ENCODE measurements around the gene TBC1D22A.
"Not testable (repeated sequence)": the region's sequence is repeated elsewhere in the genome, so short reads cannot be mapped to it uniquely, and the experiment has no call there.

TBC1D22A gene

DNA sequence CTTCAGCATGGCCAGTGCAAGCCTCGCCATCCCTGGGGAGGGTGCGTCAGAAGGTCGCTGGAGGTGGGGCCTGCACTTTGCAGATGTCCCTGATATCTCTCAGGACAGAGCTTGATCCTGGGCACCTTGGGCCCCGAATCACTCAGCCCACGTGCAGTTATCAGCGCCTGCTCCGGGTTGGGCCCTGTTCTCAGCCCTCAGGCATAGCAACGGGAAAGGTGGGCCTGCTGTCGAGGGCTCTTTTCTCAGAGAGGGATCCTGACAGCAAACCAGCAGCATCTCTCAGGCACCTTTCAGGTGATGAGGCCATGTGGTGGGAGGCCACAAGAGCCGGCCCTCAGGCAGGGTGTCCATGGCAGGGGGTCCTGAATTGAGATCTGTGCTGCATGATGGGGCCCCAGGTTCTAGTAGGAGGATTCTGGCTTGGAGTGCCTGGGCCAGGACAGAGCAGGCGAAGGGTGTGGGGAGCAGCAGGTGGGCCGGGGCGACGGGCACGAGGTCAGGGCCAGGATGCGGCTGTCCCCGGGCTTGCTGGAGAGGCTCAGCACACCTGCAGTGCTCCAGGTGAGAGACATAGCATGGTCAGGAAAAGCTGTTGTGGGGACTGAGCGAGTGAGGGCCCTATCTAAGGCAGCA, 280.5 kb downstream of the TBC1D22A start:
- no peak for DNase-seq (ENCODE audit: low read depth in 3 of 3, low spot score in 1 of 3)

DNA sequence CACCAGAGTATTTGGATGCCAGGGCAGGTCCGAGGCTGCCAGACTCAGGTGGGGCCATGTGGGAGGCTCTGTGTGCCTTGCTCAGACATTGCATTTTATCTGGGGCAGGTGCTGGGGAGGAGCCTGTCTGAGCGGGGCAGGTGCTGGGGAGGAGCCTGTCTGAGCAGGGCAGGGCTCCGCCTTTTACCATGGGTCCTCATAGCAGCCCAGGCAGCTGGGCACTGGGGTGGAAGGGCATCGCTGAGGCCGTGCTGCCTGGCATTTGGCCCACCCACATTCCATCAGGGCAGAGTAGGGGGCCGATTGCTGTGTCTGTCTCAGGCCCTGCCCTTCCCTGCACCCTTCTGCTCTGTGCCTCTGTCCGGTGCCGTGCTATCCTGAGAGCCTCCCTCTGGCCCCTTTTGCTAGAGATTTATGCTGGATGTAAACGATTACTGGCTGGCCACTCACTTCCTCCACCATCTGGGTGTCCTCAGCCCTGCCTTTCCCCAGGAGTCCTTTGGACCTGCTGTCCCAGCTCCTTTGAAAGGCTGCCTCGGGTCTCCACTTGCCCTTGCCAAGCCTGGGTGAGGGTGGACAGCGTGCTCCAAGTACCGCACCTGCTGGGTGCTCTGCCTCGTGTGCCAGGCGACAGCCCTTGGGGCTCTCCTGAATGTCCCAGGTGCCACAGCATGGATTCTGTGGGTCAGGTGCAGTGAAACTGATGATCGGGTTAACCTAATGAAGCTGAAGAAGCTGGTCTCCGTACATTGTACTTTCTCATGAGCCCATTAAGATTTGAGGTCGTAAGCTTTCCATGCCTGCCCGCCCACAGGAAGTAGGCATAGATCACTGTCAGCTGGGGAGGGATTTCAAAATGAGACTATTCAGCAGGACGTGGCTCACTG, 281.6 kb downstream of the TBC1D22A start:
- DNase-seq (ENCODE audit: low read depth in 3 of 3, low spot score in 1 of 3) = no peak

DNA sequence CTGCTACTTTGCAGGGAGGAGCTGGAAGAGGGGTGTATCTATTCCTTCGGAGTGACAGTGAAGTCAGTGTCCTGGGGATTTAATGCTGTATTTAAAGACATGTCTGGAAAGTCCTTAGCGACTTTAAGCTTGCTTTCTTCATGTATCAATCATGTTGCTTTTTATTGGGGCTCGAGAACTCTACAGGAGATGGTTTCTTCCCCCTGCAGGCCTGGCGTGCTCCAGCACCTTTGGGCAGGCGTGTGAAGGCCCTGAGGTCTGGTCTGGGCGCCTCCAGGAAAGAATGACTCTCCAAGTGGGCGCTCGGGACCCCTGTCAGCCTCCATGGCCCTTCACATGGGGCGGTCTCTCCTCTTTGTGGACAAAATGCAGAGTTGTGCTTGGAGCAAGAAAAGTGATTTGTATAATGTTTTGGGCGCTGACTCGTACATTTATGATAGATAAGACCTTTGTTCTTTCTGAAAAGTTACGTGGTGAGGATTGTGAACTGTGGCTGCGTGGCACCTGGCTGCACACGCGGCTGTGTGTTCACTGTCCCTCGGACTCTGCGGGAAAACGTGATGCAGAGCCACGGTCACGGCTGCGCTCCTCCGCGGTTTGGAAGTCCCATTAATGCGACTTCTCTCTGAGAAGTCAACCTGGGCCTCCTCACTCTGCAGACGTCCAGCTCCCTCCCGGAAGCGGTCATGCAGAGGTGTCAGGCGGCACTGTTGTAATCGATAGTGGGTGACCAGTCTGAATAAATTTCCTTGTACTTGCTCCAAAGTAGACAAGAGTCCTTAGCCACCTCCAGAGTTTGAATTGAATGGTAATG, 282.5 kb downstream of the TBC1D22A start:
- no peak for DNase-seq (ENCODE audit: low read depth in 3 of 3, low spot score in 1 of 3)

DNA sequence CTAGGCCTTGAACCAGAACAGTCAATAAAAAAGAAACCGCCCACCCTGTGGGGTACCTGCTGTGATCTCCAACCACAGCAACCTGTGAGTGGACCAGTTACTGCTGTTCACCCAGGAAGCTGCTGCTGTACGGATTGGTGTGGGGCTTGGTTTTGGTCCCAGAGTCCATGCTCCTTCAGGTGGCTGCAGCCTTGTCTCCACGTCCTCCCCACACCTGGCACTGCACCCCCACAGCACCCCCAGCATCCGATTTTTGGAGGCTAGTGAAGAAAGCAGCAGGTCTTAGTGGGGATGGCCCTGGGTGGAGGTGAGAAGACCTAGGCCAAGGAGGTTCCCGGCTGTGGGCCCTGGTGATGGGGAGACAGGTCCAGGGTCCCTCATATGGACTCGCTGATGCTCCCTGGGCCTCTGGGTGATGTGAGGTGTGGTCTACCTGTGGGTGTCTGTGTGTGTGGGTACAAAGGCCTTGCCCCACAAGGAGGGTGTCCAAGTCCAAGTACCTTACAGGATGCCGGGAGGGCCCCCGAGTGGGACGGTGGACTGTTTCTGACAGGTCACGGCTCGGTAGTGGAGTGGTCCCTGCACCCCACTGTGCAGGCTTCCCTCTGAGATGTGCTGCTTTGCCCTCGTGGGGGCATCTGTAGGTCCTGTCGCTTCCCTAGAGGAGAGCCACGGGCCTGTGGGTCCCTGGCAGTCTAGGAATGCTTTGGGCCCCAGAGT, 283.4 kb downstream of the TBC1D22A start:
- no peak for DNase-seq (ENCODE audit: low read depth in 3 of 3, low spot score in 1 of 3)

DNA sequence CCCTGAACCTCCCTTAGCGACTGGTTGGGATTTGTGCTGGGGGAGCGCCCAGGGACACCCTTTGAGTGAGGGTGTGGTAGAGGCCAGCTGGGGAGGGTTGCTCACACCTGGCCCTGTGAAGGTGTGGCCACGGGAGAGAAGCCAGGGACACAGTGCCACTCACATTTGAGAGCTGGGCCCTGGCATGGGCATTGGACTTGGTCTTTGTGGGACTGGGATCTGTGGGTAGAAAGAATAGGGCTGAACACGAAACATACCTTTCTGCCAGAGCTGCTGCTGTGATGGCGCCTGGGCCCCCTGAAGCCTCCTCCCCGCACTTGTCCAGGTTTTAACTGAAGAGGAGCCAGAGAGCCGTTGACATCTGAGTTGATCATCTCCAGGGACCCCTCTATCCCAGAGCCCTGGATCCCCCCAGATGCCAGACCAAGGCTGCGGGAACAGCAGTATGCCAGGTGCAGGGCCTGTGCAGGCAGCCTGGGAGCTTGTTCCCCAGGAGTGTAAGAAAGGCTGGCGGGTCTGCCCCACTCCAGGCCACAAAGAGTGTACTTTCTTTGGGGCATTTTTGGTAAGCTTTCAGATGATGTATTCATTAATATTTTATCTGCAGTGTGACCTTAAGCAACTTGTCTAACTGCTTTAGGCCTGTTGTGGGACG, 284.1 kb downstream of the TBC1D22A start:
- no peak for DNase-seq (ENCODE audit: low read depth in 3 of 3, low spot score in 1 of 3)

DNA sequence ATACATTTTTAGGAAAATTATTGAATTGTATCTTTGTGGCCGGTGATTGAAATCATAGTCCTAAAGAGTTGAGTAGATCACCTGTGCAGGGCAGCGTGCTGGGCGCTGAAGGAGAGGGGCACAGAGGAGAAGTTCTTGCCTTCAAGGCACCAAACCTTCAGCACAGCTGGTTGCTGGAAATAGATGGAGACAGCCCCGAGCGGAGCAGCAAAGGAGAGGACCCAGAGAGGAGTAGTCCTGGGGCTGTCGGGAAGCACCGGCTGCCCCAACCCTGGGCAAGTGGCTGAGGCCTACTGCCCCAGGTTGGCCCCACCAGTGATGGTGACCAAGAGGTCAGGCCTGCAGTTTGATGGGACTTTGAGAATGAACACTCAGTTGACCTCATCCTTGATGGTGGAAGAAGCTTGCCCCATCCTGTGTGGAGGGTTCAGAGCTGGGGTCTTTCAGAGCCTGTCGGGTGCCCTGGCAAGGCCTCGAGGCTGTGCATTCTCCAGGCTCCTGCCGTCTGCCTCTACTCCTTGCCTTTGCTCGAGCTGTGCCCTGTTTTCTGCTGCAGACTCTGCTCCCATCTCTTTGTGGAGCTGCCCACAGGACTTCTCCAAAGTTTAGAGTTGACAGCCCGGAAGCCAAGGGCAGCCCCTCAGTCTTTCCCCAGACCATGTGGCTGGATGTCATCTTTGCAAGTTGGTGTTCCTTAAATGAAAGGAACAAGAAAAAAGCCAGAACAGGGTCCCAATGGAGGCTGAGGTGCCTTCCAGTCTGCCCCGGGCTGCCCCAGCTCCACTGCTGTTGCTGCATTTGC, 285.1 kb downstream of the TBC1D22A start:
- no peak for DNase-seq (ENCODE audit: low read depth in 3 of 3, low spot score in 1 of 3)

DNA sequence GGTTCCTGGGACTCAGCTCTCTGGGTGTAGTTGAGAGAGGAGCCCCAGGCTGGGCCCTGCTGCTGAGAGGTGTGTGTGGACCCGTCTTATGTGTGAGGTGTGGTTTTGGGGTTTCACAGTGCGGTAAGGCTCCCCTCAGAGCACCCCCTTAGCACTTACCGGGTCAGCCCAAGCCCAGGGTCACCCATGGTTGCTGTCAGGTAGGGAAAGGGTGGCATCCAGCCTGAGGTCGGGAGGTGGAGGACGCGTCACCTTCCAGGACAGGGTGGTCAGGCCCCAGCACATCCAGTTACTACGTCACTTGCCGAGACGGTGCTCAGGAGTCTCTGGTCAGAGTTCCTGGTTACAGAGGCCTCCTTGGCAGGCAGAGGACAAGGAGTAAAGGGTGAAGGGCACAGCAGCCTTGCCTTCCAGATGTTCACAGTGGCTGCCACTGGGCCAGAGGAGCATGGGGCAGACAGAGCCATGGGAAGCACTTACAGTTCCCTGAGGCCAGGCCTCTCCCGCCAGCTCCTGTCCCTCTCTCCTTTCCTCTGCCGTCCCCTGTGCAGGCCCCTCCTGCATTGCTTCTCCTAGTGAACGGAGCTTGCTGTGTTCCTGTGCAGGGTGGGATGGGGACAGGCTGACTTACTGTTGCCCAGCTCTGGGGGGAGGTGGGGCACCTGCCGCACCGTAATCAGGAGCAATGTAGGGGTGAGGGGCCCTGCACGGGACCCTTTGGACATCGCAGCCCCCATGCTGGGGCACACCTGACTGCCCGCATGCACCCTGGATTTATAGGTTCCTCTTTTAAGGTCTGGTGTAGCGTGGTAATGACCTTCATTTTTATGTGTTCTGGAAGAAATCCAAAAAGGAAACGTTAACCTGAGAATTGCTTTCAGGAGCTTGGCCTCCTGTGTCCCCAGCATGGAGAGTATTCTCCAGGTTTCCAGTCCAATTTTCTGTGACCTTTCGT, 285.9 kb downstream of the TBC1D22A start:
- no peak for DNase-seq (ENCODE audit: low read depth in 3 of 3, low spot score in 1 of 3)

DNA sequence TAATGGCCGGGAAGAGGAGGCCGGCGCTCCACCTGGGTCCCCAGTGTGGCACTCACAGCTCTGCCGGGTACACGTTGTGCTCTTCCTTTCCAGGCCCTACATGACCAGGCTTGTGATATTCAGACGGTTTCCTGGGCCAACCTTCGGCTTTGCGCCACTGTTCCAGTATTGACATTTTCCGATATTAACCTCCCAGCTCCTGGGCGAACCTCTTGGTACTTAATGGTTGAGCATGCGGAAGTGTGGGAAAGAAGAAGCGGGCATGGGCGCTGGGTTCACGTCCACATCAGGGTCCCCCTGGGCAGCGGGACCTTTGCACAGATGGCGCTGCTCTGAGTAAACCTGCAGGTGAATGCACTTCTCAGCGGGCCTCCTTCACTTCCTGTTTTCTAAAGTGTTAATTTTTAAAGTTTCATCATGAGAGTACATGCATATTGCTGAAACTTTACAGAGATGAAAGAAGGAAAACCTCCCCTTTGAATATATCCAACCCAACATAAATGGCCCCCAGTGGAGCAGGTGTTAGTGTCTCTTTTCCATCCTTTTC, 286.7 kb downstream of the TBC1D22A start:
- no peak for DNase-seq (ENCODE audit: low read depth in 3 of 3, low spot score in 1 of 3)

DNA sequence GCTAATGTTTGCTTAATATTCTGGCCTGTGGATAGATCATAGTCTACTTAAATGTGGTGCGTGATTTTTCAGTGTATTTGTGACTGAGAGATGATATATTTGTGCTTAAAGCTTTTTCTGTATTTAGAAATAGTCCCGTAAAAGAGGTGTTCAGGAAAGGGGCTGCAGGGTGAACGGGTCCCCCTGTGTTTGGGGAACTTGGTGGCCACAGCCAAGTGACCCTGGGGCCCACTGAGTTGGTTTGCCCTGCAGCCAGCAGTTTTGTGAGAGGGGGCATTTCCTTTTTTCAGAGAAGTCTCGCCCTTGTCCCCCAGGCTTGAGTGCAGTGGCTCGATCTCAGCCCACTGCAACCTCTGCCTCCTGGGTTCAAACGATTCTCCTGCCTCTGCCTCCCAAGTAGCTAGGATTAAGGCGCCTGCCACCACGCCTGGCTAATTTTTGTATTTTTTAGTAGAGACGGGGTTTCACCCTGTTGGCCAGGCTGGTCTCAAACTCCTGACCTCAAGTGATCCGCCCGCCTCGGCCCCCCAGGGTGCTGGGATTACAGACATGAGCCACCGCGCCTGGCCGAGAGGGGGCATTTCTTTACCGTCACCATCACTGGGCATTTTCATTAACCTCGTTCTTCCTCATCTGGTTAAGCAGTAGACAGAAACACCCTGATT, 287.4 kb downstream of the TBC1D22A start:
- not testable (repeated sequence) for DNase-seq (ENCODE audit: low read depth in 3 of 3, low spot score in 1 of 3)

DNA sequence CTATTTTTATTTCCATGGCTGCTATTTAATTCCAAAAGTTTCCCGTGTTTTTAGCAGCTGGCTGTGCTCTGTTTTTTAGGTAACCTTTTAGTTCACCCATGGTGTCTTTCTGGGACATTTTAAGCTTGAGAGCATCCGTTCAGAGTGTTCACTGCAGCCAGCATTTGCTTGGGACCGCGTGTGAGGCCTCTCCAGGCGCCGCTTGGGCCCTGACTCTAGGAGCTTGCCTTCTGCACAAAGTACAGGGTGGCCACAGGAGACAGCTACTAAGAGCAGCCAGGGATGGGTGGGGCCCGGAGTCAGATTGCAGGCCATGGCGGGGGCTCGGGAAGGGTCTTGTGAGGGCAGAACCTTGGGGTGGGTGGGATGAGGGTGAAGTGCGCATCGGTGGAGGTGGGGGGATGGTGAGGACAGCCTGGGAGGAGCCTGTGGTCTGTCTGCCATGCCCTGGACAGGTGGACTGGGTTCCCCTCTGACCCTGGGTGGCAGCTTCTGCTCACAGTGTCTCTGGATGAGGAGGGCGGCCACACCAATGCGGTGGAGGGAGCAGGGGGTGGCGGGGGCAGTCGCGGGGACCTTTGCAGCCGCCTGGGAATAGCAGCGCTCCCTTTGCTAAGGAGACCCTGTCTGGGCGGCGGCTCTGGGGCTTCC, 288.1 kb downstream of the TBC1D22A start:
- no peak for DNase-seq (ENCODE audit: low read depth in 3 of 3, low spot score in 1 of 3)

DNA sequence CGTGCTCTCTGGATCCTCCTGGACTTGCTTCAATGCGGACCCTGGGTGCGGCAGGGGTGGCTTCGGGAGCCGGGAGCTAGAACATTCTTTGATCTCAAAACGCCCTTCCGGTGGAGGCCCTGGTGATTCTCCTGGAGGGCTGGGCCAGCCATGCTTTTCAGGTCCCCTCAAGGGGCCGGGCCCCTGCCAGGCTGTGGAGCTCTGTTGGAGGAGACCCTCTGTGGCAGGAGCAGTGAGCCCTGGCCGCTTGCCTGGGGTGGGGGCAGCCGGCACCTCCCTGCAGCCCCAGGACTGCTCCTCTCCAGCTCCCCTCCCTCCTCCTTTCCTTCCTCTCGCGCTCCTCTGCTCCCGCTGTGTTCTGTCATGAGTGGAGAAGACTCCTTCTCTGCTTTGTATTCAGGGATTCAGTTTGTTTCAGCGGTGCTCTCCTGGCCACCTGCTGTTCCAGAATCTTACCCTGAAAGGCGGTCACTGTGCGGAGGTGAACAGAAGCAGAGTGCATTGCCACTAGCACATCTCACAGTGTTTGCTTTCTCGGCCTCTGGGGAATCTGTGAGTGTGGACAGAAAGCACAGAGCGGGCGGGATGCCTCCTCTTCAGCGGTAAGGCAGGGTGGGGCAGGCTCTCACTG, 289.1 kb downstream of the TBC1D22A start:
- no peak for DNase-seq (ENCODE audit: low read depth in 3 of 3, low spot score in 1 of 3)

DNA sequence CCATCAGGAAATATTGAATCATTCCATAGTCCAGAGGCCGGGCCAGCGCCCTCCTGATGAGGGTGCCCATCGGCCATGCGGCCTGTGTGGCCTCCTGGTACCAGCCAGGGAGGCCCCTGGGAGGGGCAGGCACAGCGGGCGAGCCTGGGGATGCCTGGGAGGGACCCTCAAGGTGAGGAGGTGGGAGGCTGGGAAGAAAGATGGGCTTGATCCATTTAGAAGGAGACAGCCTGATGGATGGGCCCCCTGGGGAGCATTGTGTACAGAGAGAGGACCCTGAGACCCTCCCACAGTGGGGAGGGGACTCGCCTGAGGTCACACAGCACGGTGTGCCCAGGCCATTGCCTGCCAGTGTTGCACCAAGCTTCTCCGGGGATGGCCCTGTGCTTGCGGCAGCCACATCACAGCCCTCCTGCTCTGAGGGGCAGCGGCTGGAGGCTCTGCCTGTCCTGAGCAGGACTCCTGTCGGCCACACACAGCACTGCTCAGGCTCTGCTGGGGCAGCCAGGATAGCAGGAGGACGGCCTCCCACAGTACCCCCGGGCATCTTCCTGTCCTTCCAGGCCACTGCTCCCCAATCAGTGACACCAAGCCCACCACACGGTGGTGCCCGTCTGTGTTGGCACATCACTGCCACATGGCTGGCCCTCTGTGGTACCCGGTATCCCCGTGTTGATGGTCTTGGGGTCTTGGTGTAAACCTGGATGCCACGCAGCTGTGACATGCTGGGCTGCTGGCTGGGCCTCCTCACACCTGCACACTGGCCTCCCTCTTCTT, 290.0 kb downstream of the TBC1D22A start:
- DNase-seq (ENCODE audit: low read depth in 3 of 3, low spot score in 1 of 3) = no peak

DNA sequence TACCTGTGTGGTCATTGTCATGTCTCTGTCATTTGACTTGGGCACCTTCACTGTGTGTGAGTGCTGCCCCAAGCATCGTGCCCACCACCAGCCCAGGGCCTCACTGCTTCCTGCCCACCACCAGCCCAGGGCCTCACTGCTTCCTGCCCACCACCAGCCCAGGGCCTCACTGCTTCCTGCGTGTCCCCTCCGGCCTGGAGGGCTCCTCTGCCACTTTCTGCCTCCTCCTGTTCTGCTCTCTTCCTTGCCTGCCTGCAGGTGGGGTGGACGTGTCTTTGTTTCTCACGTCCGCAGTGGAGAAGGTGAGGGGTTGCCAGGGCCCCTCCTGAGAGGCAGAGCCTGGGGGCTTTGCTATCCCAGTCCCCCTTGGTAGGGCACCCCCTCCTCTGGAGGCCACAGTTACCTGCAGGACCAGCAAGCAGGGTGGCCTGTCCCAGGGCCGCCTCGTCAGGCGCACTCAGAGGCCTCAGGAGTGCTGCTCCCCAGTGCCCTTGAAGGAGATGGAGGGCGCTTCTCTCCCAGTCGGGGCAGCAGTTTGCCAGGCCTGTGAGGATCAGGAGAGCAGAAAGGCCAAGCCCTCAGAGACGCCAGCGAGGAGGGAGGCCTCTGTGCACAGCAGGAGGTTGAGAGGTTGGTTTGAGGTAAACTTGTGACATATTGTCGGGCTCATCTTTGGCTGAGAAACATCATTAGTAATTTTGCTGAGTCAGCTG, 290.7 kb downstream of the TBC1D22A start:
- no peak for DNase-seq (ENCODE audit: low read depth in 3 of 3, low spot score in 1 of 3)

DNA sequence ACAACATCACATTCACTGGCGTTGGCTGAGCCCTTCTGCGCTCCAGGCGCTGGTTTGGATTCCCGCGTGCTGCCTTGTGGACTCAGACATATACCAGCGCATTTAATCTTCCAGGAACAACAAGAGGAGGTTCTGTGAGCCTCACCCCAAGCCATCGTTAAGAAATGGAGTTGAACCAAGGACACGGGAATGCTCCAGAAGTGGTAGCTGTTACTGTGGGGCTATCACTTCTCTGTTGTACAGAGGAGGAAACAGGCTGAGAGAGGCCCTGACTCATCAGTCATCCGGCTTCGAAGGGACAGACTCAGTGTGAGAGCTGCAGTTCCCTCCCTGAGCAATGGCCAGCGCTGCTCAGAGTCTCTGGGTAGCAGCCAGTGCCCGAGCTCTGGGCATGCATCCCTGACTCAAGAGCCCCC, 291.3 kb downstream of the TBC1D22A start:
- no peak for DNase-seq (ENCODE audit: low read depth in 3 of 3, low spot score in 1 of 3)
